Panc1 (cell line): ENCODE results near the gene HACD4. TPM values are rescaled to one million over a fixed set of nuclear protein-coding genes. Genes with fewer than 3 reads are reported as not detected.

ENCODE experiments used
- ATAC-seq: fragments of 200-7000 bp; cut with Tn5 transposase; 2 replicates; pipeline ENCODE4 v1.9.1; 2020; ENCODE audit warnings: mild to moderate bottlenecking, moderate library complexity
- BruUV-seq: library from RNA; stranded (reverse); fragments of 400-500 nt; replicated peaks from 2 replicates; lab custom pipeline; 2021; lab: Mats Ljungman, UMichigan
- CTCF ChIA-PET: fragments of 300-600 bp; sonication (Branson Sonifier 250); formaldehyde crosslinking; loops from one replicate; lab custom pipeline; 2022; ENCODE audit warnings: antibody characterized with exemption; lab: Charles Lee
- POLR2A ChIA-PET: fragments of 300-600 bp; sonication (Branson Sonifier 250); formaldehyde crosslinking; loops from one replicate; lab custom pipeline; 2022; ENCODE audit warnings: antibody characterized with exemption; lab: Charles Lee
- DNase-seq: peaks from one replicate; pipeline ENCODE4 v3.0.0-alpha.2; 2010; ENCODE audit warnings: low read depth, low spot score
- H3K27ac ChIP-seq: 2 replicates; pipeline ENCODE4 v1.5.1; 2011; ENCODE audit warnings: mild to moderate bottlenecking, low read length, inconsistent platforms
- H3K27me3 ChIP-seq: fragments of 200-500 bp; sonication (Bioruptor generic); 2 replicates; pipeline ENCODE4 v1.6.0; 2014; ENCODE audit warnings: low read length, inconsistent platforms; ENCODE audit not compliant: control insufficient read depth, insufficient read depth
- H3K36me3 ChIP-seq: fragments of 200-500 bp; sonication (Bioruptor generic); 2 replicates; pipeline ENCODE4 v1.5.1; 2014; ENCODE audit warnings: inconsistent platforms, mild to moderate bottlenecking, low read length, moderate library complexity; ENCODE audit not compliant: control insufficient read depth, insufficient read depth
- H3K4me1 ChIP-seq: 2 replicates; pipeline ENCODE4 v1.5.1; 2011; ENCODE audit warnings: inconsistent platforms, mild to moderate bottlenecking, low read length, moderate library complexity; ENCODE audit not compliant: control insufficient read depth, insufficient read depth
- H3K4me3 ChIP-seq, 2 experiments: 2 replicates each; pipeline ENCODE4 v1.5.1; 2011 to 2012; ENCODE audit warnings: low read depth in 2 of 2, low read length in 2 of 2, mild to moderate bottlenecking in 2 of 2, inconsistent platforms in 1 of 2, moderate library complexity in 1 of 2
- H3K9me3 ChIP-seq: fragments of 200-500 bp; sonication (Bioruptor generic); 2 replicates; pipeline ENCODE4 v1.5.1; 2014; ENCODE audit warnings: low read depth, mild to moderate bottlenecking, inconsistent platforms, low read length, moderate library complexity; ENCODE audit not compliant: control insufficient read depth, insufficient read depth
- POLR2AphosphoS5 ChIP-seq: IDR thresholded peaks from 2 replicates; pipeline ENCODE4 v1.6.1; 2012; ENCODE audit warnings: mild to moderate bottlenecking, low read depth, low read length, moderate library complexity
- SIN3A ChIP-seq: IDR thresholded peaks from 2 replicates; pipeline ENCODE4 v1.6.1; 2012; ENCODE audit warnings: low read depth, mild to moderate bottlenecking, low read length, moderate library complexity, borderline replicate concordance; ENCODE audit not compliant: insufficient read depth
- TCF7L2 ChIP-seq: IDR thresholded peaks from 2 replicates; pipeline ENCODE4 v1.6.1; 2011; ENCODE audit warnings: mild to moderate bottlenecking, low read depth, low read length, inconsistent platforms
- in situ Hi-C: cut with HindIII; loops from 2 replicates; pipeline ENCODE4 v1.10.0; 2016; ENCODE audit warnings: low sequenced_read_pairs, low pct_unique_long_range_greater_than_20kb
- intact Hi-C: fragments of 100-400 bp; cut with micrococcal nuclease; formaldehyde crosslinking; loops from one replicate; pipeline ENCODE4 v1.10.0; 2022; ENCODE audit not compliant: unreplicated experiment
- total RNA-seq: library from RNA; stranded (reverse); gene quantifications from one replicate; pipeline ENCODE4 v1.2.1, GENCODE V29; 2021; ENCODE audit not compliant: unreplicated experiment
- TF ChIP-seq, protein P1 (sequence below), 2 experiments: IDR thresholded peaks; 2 replicates each; pipeline ENCODE4 v1.6.1; 2011 to 2012; ENCODE audit warnings: low read depth in 2 of 2, control low read depth in 1 of 2, low read length in 1 of 2, mild to moderate bottlenecking in 1 of 2, moderate library complexity in 1 of 2; ENCODE audit not compliant: insufficient read depth in 1 of 2
- TF ChIP-seq, protein P2 (sequence below): fragments of 450-650 bp; IDR thresholded peaks from 2 replicates; pipeline ENCODE4 v1.5.1; 2017; ENCODE audit warnings: mild to moderate bottlenecking

HACD4 gene
- total RNA-seq, 1 experiment from 2014 or later: 0.13 TPM

DNA sequence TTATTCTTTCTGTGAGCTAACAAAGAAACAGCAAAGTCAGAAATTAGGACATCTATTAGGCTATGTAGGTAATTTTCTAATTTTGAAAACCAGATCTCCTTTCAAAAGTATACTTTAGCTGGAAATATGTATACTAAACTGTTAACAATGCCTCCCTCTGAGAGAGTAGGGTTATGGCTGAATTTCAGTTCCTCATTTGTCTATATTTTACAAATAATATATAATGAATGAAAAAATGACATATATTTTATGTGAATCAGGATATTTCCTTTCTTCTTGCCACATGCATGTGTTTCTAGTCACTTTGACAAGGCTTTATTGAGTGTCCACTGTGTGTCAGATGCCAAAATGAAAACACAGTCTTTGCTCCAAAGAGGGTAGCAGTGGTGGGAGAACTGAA is 15.4 kb downstream of the HACD4 start:
- intact Hi-C loops: no loop called here
- ChIA-PET CTCF (no interaction called here), POLR2A (no interaction called here)
- no peaks in the 10 kb centered on the region for H3K4me1 ChIP-seq
- no peaks in the 10 kb centered on the region for H3K36me3 ChIP-seq
- no peak overlapping the region for H3K4me3 ChIP-seq
- in situ Hi-C loops: no loop called here
- no peak overlapping the region for H3K27ac ChIP-seq
- no peak for DNase-seq
- no peak for TF ChIP-seq TCF7L2
- TF ChIP-seq, protein P1, sequence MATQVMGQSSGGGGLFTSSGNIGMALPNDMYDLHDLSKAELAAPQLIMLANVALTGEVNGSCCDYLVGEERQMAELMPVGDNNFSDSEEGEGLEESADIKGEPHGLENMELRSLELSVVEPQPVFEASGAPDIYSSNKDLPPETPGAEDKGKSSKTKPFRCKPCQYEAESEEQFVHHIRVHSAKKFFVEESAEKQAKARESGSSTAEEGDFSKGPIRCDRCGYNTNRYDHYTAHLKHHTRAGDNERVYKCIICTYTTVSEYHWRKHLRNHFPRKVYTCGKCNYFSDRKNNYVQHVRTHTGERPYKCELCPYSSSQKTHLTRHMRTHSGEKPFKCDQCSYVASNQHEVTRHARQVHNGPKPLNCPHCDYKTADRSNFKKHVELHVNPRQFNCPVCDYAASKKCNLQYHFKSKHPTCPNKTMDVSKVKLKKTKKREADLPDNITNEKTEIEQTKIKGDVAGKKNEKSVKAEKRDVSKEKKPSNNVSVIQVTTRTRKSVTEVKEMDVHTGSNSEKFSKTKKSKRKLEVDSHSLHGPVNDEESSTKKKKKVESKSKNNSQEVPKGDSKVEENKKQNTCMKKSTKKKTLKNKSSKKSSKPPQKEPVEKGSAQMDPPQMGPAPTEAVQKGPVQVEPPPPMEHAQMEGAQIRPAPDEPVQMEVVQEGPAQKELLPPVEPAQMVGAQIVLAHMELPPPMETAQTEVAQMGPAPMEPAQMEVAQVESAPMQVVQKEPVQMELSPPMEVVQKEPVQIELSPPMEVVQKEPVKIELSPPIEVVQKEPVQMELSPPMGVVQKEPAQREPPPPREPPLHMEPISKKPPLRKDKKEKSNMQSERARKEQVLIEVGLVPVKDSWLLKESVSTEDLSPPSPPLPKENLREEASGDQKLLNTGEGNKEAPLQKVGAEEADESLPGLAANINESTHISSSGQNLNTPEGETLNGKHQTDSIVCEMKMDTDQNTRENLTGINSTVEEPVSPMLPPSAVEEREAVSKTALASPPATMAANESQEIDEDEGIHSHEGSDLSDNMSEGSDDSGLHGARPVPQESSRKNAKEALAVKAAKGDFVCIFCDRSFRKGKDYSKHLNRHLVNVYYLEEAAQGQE (IDR thresholded peaks at IDR 0.05; ENCODE audit: insufficient read depth in 1 of 2, low read depth in 2 of 2, low read length in 1 of 2): no peak
- no peak for TF ChIP-seq POLR2AphosphoS5
- no peak for TF ChIP-seq SIN3A
- TF ChIP-seq, protein P2, sequence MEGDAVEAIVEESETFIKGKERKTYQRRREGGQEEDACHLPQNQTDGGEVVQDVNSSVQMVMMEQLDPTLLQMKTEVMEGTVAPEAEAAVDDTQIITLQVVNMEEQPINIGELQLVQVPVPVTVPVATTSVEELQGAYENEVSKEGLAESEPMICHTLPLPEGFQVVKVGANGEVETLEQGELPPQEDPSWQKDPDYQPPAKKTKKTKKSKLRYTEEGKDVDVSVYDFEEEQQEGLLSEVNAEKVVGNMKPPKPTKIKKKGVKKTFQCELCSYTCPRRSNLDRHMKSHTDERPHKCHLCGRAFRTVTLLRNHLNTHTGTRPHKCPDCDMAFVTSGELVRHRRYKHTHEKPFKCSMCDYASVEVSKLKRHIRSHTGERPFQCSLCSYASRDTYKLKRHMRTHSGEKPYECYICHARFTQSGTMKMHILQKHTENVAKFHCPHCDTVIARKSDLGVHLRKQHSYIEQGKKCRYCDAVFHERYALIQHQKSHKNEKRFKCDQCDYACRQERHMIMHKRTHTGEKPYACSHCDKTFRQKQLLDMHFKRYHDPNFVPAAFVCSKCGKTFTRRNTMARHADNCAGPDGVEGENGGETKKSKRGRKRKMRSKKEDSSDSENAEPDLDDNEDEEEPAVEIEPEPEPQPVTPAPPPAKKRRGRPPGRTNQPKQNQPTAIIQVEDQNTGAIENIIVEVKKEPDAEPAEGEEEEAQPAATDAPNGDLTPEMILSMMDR: no peak
- ATAC-seq: no peak
- H3K9me3 ChIP-seq: no peaks in the 10 kb centered on the region
- no TSS peak for BruUV-seq
- H3K27me3 ChIP-seq: no peaks in the 10 kb centered on the region

GRCh38 chr9:21015129-21015815 is 16.2 kb downstream of the HACD4 start:
- Histone ChIP-seq H3K4me1 (no peaks in the 10 kb centered on the region), H3K4me3 (no peak overlapping the region), H3K36me3 (no peaks in the 10 kb centered on the region), H3K27ac (no peak overlapping the region), H3K27me3 (no peaks in the 10 kb centered on the region), H3K9me3 (no peaks in the 10 kb centered on the region)
- ATAC-seq (no peak), DNase-seq (no peak)
- in situ Hi-C loops: no loop called here
- TF ChIP-seq, protein P2: no peak
- TF ChIP-seq TCF7L2 (no peak), SIN3A (no peak), POLR2AphosphoS5 (no peak)
- TF ChIP-seq, protein P1 (IDR thresholded peaks at IDR 0.05; ENCODE audit: insufficient read depth in 1 of 2, low read depth in 2 of 2, low read length in 1 of 2): no peak
- CTCF ChIA-PET: no interaction called here
- intact Hi-C loops: no loop called here
- POLR2A ChIA-PET: no interaction called here
- no TSS peak for BruUV-seq
